Peyer's patch (tissue), 4 donors: Measurements from ENCODE around the gene DAZAP2. TPM values are rescaled to one million over a fixed set of nuclear protein-coding genes. Genes with fewer than 3 reads are reported as not detected.

Experiments
- DNase-seq, 3 donors: peaks; one replicate each; pipeline ENCODE4 v3.0.0-alpha.2; 2017 to 2019
- H3K27ac ChIP-seq, 4 donors: fragments of 200-600 bp; sonication (generic); one replicate each; pipeline ENCODE4 v1.5.1; 2016 to 2019
- H3K27me3 ChIP-seq, 2 donors: fragments of 200-600 bp; sonication (generic); one replicate each; pipeline ENCODE4 v1.5.1; 2019
- H3K36me3 ChIP-seq, 3 donors: fragments of 200-600 bp; sonication (generic); one replicate each; pipeline ENCODE4 v1.5.1; 2016 to 2019
- H3K4me1 ChIP-seq, 4 donors: fragments of 200-600 bp; sonication (generic); one replicate each; pipeline ENCODE4 v1.5.1; 2016 to 2019
- H3K4me3 ChIP-seq, 4 donors: fragments of 200-600 bp; sonication (generic); 1 replicate in 3 of 4; 2 replicates in 1 of 4; pipeline ENCODE4 v1.5.1; 2016 to 2019; ENCODE audit warnings: mild to moderate bottlenecking in 1 of 4
- H3K9me3 ChIP-seq, 4 donors: fragments of 200-600 bp; sonication (generic); one replicate each; pipeline ENCODE4 v1.5.1; 2016 to 2019; ENCODE audit warnings: mild to moderate bottlenecking in 1 of 4
- CTCF ChIP-seq, 6 experiments: fragments of 450-650 bp in 4 of 6; fragments of 200-600 bp in 2 of 6; sonication (generic) in 1 of 6; IDR thresholded peaks; one replicate each; pipeline ENCODE4 v1.5.1; 2017 to 2019; ENCODE audit warnings: antibody characterized with exemption in 6 of 6, mild to moderate bottlenecking in 3 of 6, moderate library complexity in 1 of 6
- POLR2A ChIP-seq, 2 donors: fragments of 450-650 bp; IDR thresholded peaks; one replicate each; pipeline ENCODE4 v1.5.1; 2017; ENCODE audit warnings: antibody characterized with exemption in 2 of 2, mild to moderate bottlenecking in 2 of 2, moderate library complexity in 2 of 2
- total RNA-seq, 4 donors: library from RNA; depleted of rRNA; stranded (reverse); fragments of >200 nt; gene quantifications; one replicate each; pipeline ENCODE4 v1.1.0, GENCODE V29; 2016

The DAZAP2 gene
- total RNA-seq, 4 donors from 2014 or later = 220 to 372 (median 284) TPM

- no peak for DNase-seq
- Histone ChIP-seq H3K27ac (no peak overlapping the region), H3K9me3 (no peaks in the 10 kb centered on the region), H3K4me3 (no peak overlapping the region), H3K36me3 (no peaks in the 10 kb centered on the region), H3K27me3 (no peaks in the 10 kb centered on the region), H3K4me1 (no peaks in the 10 kb centered on the region)
- no peak for TF ChIP-seq CTCF (IDR thresholded peaks at IDR 0.05)
- no peak for TF ChIP-seq POLR2A (IDR thresholded peaks at IDR 0.05)
Measured at GRCh38 chr12:51195841-51196240, 42.8 kb upstream of the DAZAP2 start.

- Histone ChIP-seq H3K27ac (no peak overlapping the region), H3K36me3 (no peaks in the 10 kb centered on the region), H3K27me3 (no peaks in the 10 kb centered on the region), H3K9me3 (no peaks in the 10 kb centered on the region), H3K4me1 (no peaks in the 10 kb centered on the region), H3K4me3 (no peak overlapping the region)
- DNase-seq = no peak
- TF ChIP-seq POLR2A (IDR thresholded peaks at IDR 0.05) (no peak), CTCF (IDR thresholded peaks at IDR 0.05) (no peak)
Measured at GRCh38 chr12:51196547-51196946, 42.1 kb upstream of the DAZAP2 start.

GRCh38 chr12:51197736-51198567 is 40.7 kb upstream of the DAZAP2 start:
- H3K4me3 ChIP-seq = no peak overlapping the region
- H3K9me3 ChIP-seq = no peaks in the 10 kb centered on the region
- TF ChIP-seq CTCF (IDR thresholded peaks at IDR 0.05) (no peak), POLR2A (IDR thresholded peaks at IDR 0.05) (no peak)
- H3K4me1 ChIP-seq = no peaks in the 10 kb centered on the region
- no peaks in the 10 kb centered on the region for H3K27me3 ChIP-seq
- H3K27ac ChIP-seq = no peak overlapping the region
- DNase-seq = no peak
- no peaks in the 10 kb centered on the region for H3K36me3 ChIP-seq

- Histone ChIP-seq H3K36me3 (peaks cover 0 to 2% (median 0%) of the 10 kb centered on the region in 3 donors), H3K4me1 (no peaks in the 10 kb centered on the region), H3K27ac (no peak overlapping the region), H3K27me3 (no peaks in the 10 kb centered on the region), H3K4me3 (no peak overlapping the region), H3K9me3 (no peaks in the 10 kb centered on the region)
- TF ChIP-seq POLR2A (IDR thresholded peaks at IDR 0.05) (no peak), CTCF (IDR thresholded peaks at IDR 0.05) (no peak)
- no peak for DNase-seq
Measured at GRCh38 chr12:51198568-51199365, 39.9 kb upstream of the DAZAP2 start.

GRCh38 chr12:51199366-51199945 is 39.2 kb upstream of the DAZAP2 start:
- TF ChIP-seq POLR2A (IDR thresholded peaks at IDR 0.05) = no peak
- TF ChIP-seq CTCF (IDR thresholded peaks at IDR 0.05) = no peak
- no peak for DNase-seq
- Histone ChIP-seq H3K36me3 (peaks cover 0 to 3% (median 0%) of the 10 kb centered on the region in 3 donors), H3K27ac (no peak overlapping the region), H3K27me3 (no peaks in the 10 kb centered on the region), H3K9me3 (no peaks in the 10 kb centered on the region), H3K4me1 (no peaks in the 10 kb centered on the region), H3K4me3 (no peak overlapping the region)
